ENCODE data around the gene OSBPL1A.

Gene OSBPL1A

GRCh38 chr18:24341361-24341760 is 56.3 kb downstream of the OSBPL1A start:
- peak; percentile 42 for DNase-seq (ENCODE audit: low read depth)

DNA sequence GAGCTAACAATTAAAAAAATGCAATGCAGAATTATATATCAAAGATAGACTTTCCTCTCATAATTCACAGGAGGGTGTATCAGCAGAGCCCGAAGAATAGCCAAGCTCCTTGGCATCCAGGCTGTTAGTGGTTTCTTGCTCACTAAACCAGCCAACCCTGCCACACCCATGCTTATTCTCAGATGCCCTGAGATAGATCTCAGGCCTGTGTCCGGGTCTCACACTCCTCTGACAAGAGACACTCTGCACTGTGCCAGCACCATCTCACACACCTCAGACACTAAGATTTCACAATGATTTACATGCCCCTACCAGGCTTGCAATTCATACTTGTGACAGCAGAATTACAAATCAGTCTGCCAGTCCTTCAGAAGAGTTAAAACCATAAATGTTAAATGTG is 64.5 kb downstream of the OSBPL1A start:
- DNase-seq (ENCODE audit: low read depth): no peak

DNA sequence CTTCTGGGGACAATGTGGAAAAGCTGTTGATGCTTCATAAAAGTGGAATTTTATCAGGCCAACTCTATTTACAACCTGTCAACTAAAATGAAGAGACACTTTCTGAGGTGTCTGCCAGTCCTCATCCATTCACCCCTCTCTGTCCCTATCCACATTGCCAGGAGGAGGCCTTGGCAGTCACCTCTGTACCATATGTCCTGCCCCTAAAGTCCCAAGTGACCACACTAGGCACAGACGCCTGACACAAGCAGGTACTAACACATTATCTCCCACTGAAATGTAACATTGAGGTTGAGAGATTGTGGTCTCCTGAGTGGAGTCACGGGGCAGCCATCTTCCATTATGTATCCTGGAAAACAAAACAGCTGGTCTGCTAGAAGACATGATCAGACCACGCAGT is 71.4 kb downstream of the OSBPL1A start:
- no peak for DNase-seq (ENCODE audit: low read depth)

DNA sequence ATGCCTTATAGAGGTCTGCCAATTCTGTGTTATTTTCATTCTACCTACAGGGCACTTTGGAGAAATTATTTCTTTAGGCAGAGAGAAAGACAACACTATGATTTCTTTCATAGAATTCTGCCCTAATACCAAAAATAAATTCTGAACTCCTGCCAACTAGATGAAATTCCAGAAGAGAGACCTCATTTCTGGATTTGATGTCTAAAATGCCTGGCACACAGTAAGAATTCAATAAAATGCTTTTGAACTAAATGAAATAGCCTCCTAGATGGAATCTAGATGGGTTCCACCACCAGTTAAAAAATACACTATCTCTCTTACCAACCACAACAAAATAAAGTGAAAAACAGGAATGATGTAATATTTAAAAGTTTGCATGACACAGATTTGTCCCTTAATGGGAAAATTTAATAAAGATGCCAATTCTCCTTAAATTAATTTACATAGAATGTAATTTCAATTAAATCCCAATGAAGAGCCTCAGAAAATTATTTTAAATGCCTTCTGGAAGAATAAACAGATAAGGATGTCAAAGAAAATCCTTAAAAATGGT is 75.0 kb downstream of the OSBPL1A start:
- DNase-seq (ENCODE audit: low read depth): no peak

DNA sequence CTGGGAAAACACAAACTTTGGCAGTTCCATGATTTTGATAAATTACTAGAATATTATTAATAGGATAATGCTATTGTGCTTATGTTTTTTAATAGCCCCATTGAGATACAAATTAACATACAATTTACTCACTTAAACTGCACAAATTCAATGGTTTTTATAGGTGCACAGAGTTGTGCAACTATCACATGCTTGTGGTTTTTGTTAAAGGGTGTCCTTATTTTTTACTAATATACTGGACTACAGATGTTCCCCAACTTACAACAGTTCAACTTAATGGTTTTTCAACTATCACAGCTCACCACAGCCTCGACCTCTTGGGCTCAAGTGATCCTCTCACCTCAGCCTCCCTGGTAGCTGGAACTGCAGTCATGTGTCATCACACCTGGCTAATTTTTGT is 76.6 kb downstream of the OSBPL1A start:
- no peak for DNase-seq (ENCODE audit: low read depth)

GRCh38 chr18:24319757-24320156 is 77.9 kb downstream of the OSBPL1A start:
- no peak for DNase-seq (ENCODE audit: low read depth)

- DNase-seq (ENCODE audit: low read depth): peak; percentile 13
These were observed 80.3 kb downstream of the OSBPL1A start for GRCh38 chr18:24317370-24317769.

DNA sequence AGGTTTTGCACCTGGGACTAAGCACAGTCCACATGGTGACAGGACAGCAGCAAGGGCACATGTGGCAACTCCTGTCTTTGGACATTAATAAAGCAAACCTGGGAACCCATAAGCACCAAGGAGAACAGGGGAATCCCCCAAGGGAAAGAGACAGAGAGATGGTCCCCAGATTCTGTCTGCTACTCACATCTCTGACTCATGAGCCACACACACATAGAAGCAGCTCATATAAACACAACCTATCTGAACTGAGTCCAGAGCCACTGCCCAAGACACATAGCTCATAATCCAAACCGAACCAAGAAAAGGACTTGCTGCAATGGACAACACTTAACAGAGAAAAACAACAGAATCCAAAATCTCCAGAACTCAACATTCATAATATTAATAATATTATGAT is 82.5 kb downstream of the OSBPL1A start:
- DNase-seq (ENCODE audit: low read depth): peak; percentile 53

- DNase-seq (ENCODE audit: low read depth): no peak
These were observed 91.4 kb downstream of the OSBPL1A start for GRCh38 chr18:24306201-24306600.

GRCh38 chr18:24300703-24301102 is 96.9 kb downstream of the OSBPL1A start:
- no peak for DNase-seq (ENCODE audit: low read depth)

DNA sequence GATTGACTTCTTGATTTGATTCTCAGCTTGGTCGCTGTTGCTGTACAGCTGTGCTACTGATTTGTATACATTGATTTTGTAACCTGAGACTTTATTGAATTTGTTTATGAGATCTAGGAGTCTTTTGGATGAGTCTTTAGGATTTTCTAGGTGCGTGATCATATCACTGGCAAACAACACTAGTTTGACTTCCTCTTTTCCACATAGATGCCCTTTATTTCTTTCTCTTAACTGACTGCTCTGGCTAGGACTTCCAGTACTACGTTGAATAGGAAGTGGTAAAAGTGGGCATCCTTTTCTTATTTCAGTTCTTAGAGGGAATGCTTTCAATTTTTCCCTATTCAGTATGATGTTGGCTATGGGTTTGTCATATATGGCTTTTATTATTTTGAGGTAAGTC is 101.3 kb downstream of the OSBPL1A start:
- no peak for DNase-seq (ENCODE audit: low read depth)

DNA sequence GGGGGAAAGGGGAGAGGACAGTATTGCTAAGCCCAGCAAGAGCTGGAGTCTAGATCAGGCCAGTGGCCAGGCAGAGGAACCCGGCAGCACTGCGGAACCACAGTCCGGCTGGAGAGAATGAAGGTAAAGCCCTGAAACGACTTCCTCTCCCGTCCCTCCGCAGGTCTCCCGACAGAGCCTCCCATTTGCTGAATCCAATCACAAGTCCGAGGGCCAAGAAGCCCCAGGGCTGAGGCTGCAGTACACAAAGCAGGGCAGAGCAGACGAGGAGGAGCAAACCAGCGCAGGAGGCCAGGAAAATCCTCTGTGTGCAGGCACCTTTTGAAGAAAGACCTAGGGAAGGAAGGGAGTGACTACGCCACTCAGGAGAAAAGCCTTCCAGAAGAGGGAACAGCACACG is 104.4 kb downstream of the OSBPL1A start:
- no peak for DNase-seq (ENCODE audit: low read depth)

DNA sequence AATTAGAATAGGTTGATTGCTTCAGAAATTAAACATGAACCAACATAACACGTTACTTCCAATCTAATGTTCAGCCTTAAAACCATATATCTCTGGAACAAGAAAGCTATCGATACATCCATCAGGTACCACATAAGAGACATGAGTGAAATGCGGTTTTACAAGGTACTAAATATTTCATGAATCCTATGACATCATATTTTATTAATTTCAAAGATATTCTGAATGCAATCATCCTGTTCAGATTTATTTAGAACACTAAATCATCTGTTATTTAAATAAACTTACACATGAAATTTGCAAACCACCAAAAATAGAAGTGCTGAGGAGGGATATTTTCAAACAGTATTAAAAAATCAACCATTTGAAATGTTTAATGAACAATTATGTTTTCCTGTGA is 119.0 kb downstream of the OSBPL1A start:
- DNase-seq (ENCODE audit: low read depth): no peak

DNA sequence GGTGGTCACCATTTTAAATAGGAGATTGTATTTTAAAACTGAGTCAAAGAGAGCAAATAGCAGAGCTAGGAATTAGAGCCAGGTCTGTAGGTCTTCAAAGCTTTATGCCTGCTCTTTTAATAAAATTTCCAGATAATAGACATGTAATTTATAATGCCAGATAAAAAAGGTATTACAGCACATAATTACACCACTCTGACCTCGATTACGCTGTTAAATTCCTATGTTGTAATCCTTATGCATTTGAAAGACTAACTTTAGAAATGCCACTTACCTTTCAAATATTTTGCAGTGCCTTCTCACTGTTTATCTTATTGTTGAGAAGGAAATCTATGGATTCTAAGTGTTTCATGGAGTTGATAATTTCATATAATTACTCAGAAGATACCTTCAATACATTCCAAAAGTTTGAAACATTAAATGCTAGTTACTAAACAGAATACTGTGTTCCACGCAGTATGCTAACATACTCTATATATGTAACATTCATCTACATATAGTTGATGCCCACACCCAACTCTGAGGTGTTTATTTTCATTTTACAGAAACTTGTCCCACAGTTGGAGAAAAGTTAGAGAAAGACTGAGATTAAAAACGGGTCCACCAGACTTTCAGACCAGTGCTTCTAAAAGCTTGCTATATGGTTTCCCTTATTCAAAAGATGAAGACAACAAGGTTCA is 120.0 kb downstream of the OSBPL1A start:
- DNase-seq (ENCODE audit: low read depth): no peak

DNA sequence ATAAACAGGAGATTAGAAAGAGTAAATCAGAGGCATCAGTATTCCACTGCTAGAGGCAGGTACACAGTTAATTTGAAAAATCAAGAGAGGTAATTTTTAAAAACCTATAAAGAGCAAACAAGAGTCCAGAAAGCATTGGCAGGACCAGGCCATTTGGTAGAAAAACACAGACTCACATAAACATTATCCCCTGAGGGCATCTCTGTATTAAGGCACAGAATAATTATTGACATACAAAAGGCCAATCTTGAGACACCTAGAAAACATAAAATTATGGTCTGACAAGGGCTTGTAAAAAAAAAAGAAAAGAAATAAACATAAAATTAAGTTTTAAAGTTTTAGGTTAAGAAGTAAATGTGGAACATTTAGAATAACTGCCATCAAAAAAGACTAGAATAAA is 120.6 kb downstream of the OSBPL1A start:
- no peak for DNase-seq (ENCODE audit: low read depth)

DNA sequence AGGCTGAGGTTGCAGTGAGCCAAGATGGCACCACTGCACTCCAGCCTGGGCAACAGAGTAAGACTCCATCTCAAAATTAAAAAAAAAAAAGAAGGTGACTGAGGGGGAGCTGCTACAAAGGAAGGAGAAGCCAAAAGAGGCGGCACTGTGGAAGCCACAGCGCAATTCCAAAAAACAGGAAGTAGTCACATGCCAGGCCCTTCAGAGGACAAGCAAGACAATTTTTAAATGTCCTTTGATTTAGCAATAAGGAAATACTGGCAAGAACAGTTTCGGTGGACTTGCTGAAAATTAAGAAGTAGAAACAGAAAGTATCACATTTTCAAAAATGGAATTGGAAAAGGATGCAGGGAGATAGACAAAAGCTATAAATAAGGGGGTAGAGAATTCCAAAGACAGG is 122.8 kb downstream of the OSBPL1A start:
- no peak for DNase-seq (ENCODE audit: low read depth)

DNA sequence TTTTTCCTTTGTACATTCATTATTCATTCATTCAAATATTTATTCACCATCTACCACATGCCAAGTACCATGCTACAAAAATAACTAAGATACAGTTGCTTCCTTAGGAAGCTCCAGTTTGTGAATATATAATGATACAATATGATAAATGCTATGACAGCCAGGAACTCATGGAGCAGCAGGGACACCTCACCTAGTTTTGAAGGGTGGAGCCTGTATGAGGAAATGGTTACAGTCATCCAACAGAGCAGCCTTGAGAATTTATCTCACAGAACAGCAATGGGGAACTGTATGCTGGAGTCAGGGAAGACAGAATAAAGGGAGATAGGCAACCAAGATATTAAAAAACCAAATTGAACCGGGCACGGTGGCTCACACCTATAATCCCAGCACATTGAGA is 124.0 kb downstream of the OSBPL1A start:
- DNase-seq (ENCODE audit: low read depth): peak; percentile 48

DNA sequence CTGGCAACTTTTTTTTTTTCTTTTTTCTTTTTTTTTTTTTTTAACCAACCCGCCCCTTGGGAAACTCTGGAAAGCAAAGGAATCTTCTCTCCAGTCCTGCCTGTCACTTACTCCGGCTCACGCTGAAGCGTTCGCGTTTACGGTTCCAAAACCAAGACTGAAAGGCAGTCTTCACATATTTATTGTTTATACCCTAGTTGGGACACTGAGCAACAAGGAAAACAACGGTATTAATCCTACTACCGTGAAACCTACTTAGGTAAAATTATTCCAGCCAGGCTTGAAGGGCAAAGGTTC is 125.4 kb downstream of the OSBPL1A start:
- DNase-seq (ENCODE audit: low read depth): no peak

- DNase-seq (ENCODE audit: low read depth): peak; percentile 82
These were observed 126.0 kb downstream of the OSBPL1A start for GRCh38 chr18:24271381-24272228.

GRCh38 chr18:24270937-24271380 is 126.7 kb downstream of the OSBPL1A start:
- DNase-seq (ENCODE audit: low read depth): peak; percentile 63

DNA sequence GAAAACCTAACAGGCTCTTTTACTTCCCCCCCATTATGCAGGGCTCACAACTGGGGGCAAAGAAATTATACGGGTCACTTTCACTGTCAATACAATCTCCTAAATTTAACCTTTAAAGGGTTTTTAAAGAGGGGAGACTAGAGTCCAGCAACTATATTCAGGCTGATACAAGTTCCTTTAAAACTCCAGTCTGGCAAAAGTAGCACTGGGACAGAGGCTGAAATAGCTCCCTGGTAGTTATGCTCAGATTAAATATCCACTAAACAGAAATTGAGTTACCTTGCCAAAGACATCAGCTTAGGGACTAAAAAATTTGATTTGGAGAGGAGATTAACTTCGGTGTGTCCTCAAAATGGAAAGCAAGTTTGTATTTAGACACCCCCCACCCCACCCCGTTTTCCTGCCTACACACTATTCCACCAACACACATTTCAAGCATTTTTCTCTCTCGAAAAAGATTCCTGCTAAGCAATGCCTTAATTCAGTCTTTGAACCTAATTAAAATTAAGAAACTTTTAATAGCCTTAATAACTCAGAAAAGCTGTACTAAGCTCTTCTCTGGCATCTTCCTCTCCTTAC is 127.2 kb downstream of the OSBPL1A start:
- peak; percentile 2 for DNase-seq (ENCODE audit: low read depth)

DNA sequence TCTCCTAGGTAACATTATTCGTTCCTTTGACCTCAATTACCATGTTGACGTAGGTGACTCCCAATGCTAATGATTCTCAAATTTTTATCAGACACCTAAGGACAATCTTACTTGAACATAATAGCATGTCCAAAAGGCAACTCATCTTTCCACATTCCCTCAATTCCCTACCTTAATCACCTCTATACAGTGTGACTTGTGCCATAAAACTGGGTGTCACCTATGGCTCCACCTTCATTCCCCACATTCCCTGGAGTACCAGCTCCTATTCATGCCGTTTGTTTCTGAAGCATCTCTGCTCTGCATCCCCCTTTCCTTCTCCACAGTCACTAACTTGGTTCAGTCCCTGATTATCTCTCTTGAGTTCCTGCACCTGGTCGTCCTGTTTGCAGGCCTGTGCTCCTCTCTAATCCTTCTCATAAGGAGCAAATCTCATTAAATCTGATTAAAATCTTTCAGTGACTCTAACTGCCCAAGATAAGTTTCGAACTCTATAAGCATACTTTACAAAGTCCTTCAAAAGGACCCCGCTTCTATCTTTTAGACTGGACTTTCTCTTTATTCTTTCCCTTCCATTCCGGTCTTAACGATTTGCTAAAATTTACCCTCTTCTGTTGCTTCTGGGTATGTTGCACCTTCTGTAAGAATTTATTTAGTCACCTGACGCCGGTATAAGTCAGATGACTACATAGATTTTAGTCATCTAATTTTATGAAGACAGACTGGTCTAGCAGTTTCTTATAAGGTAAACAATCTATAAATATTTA is 128.7 kb downstream of the OSBPL1A start:
- peak; percentile 65 for DNase-seq (ENCODE audit: low read depth)

Data from ELR (cell line).